Effector memory CD4-positive, alpha-beta T cell (primary cell): ENCODE results near the gene CCNG1.
"Not testable (repeated sequence)": the region's sequence is repeated elsewhere in the genome, so short reads cannot be mapped to it uniquely, and the experiment has no call there.

Experiments used
- DNase-seq, 3 donors: peaks; one replicate each; pipeline ENCODE4 v3.0.0-alpha.2; 2020
- H3K27ac ChIP-seq: 2 replicates; pipeline ENCODE4 v1.7.0; 2013; ENCODE audit warnings: mild to moderate bottlenecking, low read length, moderate library complexity; ENCODE audit not compliant: insufficient read depth, poor library complexity, severe bottlenecking
- H3K27me3 ChIP-seq: replicated peaks from 2 replicates; pipeline ENCODE4 v1.7.0; 2013; ENCODE audit warnings: mild to moderate bottlenecking, low read length; ENCODE audit not compliant: insufficient read depth, control insufficient read depth, poor library complexity, severe bottlenecking
- H3K36me3 ChIP-seq: 2 replicates; pipeline ENCODE4 v1.7.0; 2013; ENCODE audit warnings: mild to moderate bottlenecking, low read length, moderate library complexity; ENCODE audit not compliant: control insufficient read depth, insufficient read depth
- H3K4me1 ChIP-seq: 2 replicates; pipeline ENCODE4 v1.7.0; 2013; ENCODE audit warnings: low read length, mild to moderate bottlenecking; ENCODE audit not compliant: control insufficient read depth, insufficient read depth, poor library complexity, severe bottlenecking
- H3K4me3 ChIP-seq: 2 replicates; pipeline ENCODE4 v1.7.0; 2013; ENCODE audit warnings: low read length, low read depth, mild to moderate bottlenecking; ENCODE audit not compliant: insufficient read depth, poor library complexity, severe bottlenecking
- H3K9me3 ChIP-seq: 2 replicates; pipeline ENCODE4 v1.7.0; 2013; ENCODE audit warnings: mild to moderate bottlenecking, low read length, moderate library complexity; ENCODE audit not compliant: control insufficient read depth
- total RNA-seq, 3 donors: gene quantifications; one replicate each; lab custom pipeline; 2026; lab: John Stamatoyannopoulos, UW

CCNG1 gene
- 88.9 to 158 (median 96.6) reads per million in 3 donors for total RNA-seq

GRCh38 chr5:163437309-163438182 is at the start of gene CCNG1:
Gene CCNG1 (plus strand): TSS chr5:163437595. CDS start chr5:163439257, 1,662 bp downstream.
- Histone ChIP-seq H3K27ac (peak within 1 kb of the TSS; percentile 91), H3K36me3 (peaks cover 15% of the 10 kb centered on the region), H3K4me1 (peaks cover 15% of the 10 kb centered on the region), H3K9me3 (no peaks in the 10 kb centered on the region), H3K27me3 (no peaks in the 10 kb centered on the region), H3K4me3 (peak within 1 kb of the TSS; percentile 88)
- peak; percentile 77 to 88 (median 82) for DNase-seq

GRCh38 chr5:163395792-163396191 is 41.6 kb upstream of the CCNG1 start:
- Histone ChIP-seq H3K36me3 (no peaks in the 10 kb centered on the region), H3K27me3 (no peaks in the 10 kb centered on the region), H3K27ac (no peak overlapping the region), H3K9me3 (no peaks in the 10 kb centered on the region), H3K4me1 (no peaks in the 10 kb centered on the region), H3K4me3 (no peak overlapping the region)
- no peak for DNase-seq

- H3K4me1 ChIP-seq, H3K27ac ChIP-seq, H3K4me3 ChIP-seq, DNase-seq, H3K27me3 ChIP-seq, H3K36me3 ChIP-seq, H3K9me3 ChIP-seq: not testable (repeated sequence)
Measured at GRCh38 chr5:163396818-163397340, 40.5 kb upstream of the CCNG1 start.

- Histone ChIP-seq H3K9me3 (no peaks in the 10 kb centered on the region), H3K4me3 (no peak overlapping the region), H3K36me3 (no peaks in the 10 kb centered on the region), H3K4me1 (no peaks in the 10 kb centered on the region), H3K27ac (no peak overlapping the region), H3K27me3 (no peaks in the 10 kb centered on the region)
- DNase-seq: no peak
Measured at GRCh38 chr5:163397354-163397753, 40.0 kb upstream of the CCNG1 start.

- H3K27me3 ChIP-seq: no peaks in the 10 kb centered on the region
Measured at GRCh38 chr5:163399923-163400322, 37.5 kb upstream of the CCNG1 start.

GRCh38 chr5:163401271-163401670 is 36.1 kb upstream of the CCNG1 start:
- H3K4me1 ChIP-seq: no peaks in the 10 kb centered on the region
- H3K27me3 ChIP-seq: no peaks in the 10 kb centered on the region
- no peak overlapping the region for H3K27ac ChIP-seq
- no peak for DNase-seq
- no peaks in the 10 kb centered on the region for H3K9me3 ChIP-seq
- no peaks in the 10 kb centered on the region for H3K36me3 ChIP-seq
- H3K4me3 ChIP-seq: no peak overlapping the region

More at GRCh38 chr5:163399923-163400322, 37.5 kb upstream of the CCNG1 start:
- Histone ChIP-seq H3K9me3 (no peaks in the 10 kb centered on the region), H3K4me3 (no peak overlapping the region), H3K36me3 (no peaks in the 10 kb centered on the region), H3K27ac (no peak overlapping the region), H3K4me1 (no peaks in the 10 kb centered on the region)
- DNase-seq: no peak

GRCh38 chr5:163402007-163402406 is 35.4 kb upstream of the CCNG1 start:
- Histone ChIP-seq H3K4me3 (no peak overlapping the region), H3K27me3 (no peaks in the 10 kb centered on the region), H3K27ac (no peak overlapping the region), H3K4me1 (no peaks in the 10 kb centered on the region), H3K9me3 (no peaks in the 10 kb centered on the region), H3K36me3 (no peaks in the 10 kb centered on the region)
- no peak for DNase-seq

- no peaks in the 10 kb centered on the region for H3K36me3 ChIP-seq
- H3K27ac ChIP-seq: no peak overlapping the region
- no peak for DNase-seq
- H3K9me3 ChIP-seq: no peaks in the 10 kb centered on the region
- no peaks in the 10 kb centered on the region for H3K4me1 ChIP-seq
- H3K27me3 ChIP-seq: no peaks in the 10 kb centered on the region
- no peak overlapping the region for H3K4me3 ChIP-seq
Measured at GRCh38 chr5:163404364-163405173, 32.8 kb upstream of the CCNG1 start.

- no peak overlapping the region for H3K27ac ChIP-seq
Measured at GRCh38 chr5:163407034-163407655, 30.2 kb upstream of the CCNG1 start.

More at GRCh38 chr5:163407034-163407655, 30.2 kb upstream of the CCNG1 start:
- H3K27me3 ChIP-seq: no peaks in the 10 kb centered on the region
- DNase-seq: no peak
- H3K4me1 ChIP-seq: no peaks in the 10 kb centered on the region
- no peaks in the 10 kb centered on the region for H3K9me3 ChIP-seq
- no peak overlapping the region for H3K4me3 ChIP-seq
- H3K36me3 ChIP-seq: no peaks in the 10 kb centered on the region
